GM21529 (cell line): ENCODE measurements around the gene CNN3.

Experiments
- ATAC-seq: cut with Tn5 transposase; IDR thresholded peaks from one replicate; pipeline ENCODE4 v1.9.1; 2021; ENCODE audit not compliant: unreplicated experiment

Gene CNN3

DNA sequence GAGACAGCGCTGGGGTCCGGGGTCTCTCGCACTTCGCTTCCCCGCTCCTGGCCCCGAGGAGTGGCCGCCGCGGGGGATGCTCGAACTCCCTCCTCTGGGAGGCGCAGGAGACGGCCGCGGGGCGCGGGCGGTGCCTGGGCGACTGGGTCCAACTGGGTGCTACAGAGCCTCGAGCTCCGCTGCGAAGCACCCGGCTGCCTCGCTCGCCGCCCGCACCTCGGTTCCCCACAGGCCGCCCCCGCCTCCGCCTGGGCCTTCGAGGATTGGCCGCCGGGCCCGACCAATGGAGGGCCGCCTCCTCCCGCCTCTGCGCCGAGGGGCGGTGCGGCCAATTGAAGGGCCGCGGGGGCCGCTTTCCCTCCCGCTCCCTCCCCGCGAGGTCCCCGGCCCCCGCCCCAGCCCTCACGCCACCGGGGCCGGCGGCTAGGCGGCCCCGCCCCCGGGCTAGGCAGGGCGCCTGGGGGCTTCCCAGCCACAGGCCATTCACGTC, at the start of gene CNN3:
Gene CNN3 (minus strand): TSS at position 196 of the 490 bp plus-strand sequence. CDS start 216 bp downstream, outside the sequence.
- peak; percentile 82 for ATAC-seq

DNA sequence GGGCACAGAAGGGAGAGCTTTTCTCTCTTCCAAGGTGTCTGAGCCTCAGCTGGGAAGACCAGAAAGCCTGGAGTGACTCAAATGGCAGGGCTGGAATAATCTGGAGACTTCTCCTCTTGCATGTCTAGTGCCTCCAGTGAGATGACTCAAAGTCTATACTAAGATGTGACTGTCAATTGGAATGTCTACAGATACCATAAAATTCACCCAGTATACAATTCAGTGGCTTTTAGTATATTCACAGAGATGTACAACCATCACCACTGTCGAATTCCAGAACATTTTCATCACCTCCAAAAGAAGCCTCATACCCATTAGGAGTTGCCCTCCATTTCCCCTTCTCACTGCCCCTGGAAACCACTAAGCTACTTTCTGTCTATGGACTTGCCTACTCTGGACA, 47.9 kb upstream of the CNN3 start:
- no peak for ATAC-seq

DNA sequence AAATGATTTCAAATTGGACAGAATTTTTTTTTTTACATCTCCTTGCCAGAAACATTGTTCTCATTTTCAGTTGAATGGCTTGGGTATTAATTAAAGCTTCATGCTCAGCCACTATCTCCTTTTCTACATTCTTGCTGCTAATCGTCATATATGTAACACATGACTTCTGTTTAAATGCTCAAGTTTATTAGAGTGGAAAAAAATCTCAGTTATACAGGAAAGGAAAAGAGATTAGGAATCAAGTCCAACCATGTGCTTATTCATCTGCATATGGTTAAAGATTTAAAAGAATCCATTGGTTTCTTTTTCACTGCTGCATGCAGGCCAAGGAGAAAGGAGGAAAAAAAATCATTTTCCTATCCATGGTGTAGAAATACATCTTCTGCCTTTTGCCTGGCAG, 47.3 kb upstream of the CNN3 start:
- ATAC-seq = no peak

DNA sequence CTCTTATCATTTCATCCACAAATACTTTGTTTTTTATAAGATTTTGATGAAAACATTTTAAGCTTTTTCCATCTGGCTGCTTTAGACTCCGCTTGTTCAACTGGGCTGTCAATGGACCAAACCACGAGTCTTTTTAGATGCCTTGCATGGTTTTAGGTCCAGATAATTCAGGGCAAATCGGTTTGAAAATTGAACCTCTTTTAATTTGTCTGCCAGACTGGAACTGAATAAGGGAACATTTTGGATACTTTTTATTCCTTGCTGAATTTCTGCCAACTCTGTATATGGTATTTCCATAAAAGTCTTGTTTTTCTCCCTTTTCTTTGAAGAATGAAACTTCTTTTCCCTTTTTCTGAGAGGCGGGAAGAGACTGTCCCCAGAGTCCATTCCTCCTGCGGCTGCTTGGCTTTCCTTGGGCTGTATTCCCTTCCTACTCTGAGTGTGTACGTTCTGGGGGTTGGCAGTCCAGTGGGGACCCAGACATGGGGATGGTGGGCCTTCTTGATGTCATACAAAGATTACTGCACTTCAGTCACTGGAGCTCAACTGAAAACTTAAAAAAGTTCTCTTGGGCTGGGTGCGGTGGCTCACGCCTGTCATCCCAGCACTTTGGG, 46.5 kb upstream of the CNN3 start:
- ATAC-seq = no peak

DNA sequence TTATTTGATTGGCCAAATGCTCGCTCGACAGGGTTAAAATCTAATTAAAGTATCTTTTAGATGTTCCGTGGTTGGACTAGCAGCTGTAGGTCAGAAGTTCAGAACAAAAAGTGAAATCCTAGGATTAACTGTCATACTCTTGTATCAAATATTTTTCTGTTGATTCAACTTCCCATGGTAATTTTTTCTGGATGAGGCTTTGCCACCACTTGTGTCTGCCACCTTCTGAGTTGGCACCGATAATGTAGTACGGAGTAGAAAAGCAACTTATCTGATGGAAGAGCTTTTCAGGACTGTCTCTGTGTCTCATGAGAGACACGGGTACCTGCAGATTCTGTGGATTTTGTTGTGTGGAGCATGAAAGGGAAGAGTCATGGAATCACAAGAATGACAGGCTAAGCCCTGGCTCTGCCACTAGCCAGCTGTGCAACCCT, 44.6 kb upstream of the CNN3 start:
- ATAC-seq = no peak

DNA sequence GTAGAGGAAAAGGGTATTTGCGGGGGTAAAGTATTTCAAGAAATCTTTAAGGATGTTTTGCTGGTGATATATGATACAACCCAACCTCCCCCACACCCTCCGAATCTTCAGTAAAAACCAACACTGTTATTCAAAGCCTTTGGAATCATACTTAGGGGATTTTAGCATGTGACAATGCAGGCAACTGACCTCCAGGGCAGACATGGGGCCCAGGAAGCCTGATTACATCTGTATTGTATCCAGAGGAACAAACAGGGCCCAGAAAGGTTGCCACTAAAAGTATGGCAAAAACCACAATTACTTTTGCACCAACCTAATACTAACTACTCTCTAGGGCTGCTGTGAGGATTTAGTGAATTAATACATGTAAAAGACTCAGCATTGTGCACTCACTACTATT, 43.9 kb upstream of the CNN3 start:
- no peak for ATAC-seq

DNA sequence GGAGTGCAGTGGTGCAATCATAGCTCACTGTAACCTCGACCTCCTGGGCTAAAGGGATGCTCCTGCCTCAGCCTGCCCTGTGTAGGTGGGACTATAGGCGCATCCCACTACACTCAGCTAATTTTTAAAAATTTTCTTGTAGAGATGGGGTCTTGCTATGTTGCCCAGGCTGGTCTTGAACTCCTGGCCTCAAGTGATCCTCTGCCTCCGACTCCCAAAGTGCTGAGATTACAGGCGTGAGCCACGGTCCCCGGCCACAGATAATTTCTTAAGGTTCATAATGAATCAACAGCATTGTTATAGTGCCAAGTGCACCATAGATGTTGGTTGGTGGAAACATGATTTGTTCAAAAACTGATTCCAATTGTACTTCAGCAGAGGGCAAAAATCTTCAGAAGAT, 42.2 kb upstream of the CNN3 start:
- ATAC-seq = no peak

DNA sequence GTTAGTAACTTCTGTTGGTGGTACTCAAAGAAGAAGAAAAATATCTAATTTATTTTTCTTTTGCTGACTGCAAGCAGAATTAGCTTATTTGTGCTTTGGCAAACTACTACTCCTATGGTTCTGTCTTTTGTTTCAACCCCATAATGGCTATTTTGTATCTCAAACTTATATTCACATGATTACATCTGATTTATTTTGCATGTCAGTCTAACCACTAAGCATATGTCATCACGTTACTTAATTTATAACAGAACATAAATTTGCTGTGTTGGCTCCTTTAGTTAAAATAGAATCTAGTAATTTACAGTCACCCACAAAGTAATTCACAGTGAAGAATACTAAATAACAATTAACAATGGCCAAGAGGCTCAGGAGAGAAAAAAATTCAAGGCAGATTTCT, 39.1 kb upstream of the CNN3 start:
- ATAC-seq = no peak

DNA sequence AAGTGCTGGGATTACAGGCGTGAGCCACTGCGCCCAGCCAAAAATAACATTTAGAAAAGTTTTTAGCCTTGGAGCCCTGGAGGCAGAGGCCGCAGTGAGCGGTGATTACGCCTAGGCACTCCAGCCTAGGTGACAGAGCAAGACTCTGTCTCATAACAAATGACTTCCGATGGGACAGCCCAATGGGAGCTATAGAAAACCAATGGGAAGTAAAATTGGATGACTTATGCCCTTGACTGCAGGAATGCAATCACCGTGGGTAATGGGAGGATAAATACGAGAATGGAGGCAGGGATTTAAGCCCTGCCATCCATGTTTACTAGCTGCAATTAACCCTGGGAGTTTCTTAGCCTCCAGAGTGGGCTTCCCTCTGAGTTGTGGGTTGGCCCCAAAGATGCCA, 37.0 kb upstream of the CNN3 start:
- no peak for ATAC-seq

DNA sequence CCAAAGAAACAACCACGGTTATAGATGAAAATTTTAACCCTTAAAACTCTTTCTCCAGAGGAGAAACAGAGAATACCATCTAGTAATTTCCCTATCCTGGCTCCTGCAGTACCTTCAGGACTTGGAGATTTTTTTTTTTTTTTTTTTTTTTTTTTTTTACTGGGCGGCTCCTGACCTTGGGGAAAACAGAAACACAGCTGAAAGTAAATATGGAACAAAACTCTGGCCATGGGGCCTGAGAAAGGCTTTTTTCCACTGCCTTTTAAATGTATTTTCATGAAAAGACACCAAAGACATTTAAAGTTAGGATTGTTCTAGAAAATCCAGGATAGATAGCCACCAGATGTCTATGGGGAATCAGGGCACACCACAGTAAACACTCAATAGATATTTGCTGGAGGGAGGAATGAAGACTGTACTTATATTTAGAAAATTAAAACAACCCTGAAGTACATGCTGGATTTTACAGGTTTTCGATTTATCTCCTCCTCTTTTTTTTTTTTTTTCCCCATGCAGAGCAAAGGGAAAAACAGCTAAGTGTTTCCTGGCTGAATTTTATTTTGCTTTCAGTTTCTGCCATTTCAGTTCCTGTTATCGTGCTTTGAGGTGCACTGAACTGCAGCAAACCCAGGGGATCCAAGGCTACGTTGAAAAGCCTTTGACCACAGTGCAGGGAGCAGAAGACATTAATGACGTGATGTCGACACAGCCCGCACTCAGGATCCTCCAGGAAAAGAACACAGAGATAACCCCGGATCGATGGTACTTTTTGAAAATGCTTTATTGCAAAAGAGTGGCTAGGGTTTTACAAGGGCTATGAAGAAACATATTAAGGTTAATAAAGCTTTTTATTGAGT, 35.7 kb upstream of the CNN3 start:
- ATAC-seq = peak; percentile 97

DNA sequence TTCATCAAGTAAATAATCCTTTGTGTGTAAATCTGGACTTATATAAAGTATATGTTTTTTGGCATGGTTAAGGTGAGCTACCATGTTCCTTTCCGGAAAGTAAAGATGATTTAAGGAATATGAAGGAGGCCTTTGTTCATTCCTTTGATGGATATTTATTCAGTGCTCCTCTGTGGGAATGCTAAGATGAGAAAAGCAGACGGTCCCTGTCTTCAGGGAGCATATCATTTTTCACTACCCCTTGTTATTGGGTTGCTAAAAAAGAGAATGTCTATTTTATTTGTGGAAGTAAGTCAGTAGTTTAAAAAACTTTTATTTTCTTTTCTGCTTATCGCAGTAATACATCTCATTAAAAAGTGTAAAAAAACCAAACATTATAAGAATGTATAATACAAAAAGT, 35.1 kb upstream of the CNN3 start:
- ATAC-seq = no peak

DNA sequence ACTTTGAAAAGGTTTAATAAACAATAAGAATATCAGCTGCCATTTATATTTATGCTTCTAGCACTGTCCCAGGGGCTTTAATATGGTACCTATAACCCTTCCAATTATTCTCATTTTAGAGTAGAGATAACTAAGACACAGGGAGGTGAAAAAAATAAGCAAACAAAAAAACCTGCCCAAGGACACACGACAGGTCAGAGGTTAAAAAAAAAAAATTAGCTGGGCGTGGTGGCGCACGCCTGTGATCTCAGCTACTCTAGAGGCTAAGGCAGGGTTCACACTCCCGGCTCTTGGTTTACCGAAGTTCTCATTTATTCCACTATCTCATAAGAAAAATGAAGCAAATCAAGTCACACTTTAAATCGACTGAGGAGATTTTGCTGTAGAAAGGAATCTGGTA, 34.7 kb upstream of the CNN3 start:
- no peak for ATAC-seq

DNA sequence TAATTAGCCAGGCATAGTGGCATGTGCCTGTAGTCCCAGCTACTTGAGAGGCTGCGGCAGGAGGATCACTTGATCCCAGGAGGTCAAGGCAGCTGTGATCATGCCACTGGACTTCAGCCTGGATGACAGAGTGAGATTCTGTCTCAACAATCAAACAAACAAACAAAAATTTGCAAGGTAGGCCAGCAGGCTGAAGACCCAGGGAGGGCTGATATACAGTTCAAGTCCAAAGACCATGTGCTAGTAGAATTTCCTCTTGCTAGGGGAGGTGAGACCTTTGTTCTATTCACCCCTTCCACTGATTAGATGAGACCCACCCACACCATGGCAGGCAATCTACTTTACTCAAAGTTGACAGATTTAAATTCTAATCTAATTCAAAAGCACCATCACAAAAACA, 31.2 kb upstream of the CNN3 start:
- no peak for ATAC-seq

DNA sequence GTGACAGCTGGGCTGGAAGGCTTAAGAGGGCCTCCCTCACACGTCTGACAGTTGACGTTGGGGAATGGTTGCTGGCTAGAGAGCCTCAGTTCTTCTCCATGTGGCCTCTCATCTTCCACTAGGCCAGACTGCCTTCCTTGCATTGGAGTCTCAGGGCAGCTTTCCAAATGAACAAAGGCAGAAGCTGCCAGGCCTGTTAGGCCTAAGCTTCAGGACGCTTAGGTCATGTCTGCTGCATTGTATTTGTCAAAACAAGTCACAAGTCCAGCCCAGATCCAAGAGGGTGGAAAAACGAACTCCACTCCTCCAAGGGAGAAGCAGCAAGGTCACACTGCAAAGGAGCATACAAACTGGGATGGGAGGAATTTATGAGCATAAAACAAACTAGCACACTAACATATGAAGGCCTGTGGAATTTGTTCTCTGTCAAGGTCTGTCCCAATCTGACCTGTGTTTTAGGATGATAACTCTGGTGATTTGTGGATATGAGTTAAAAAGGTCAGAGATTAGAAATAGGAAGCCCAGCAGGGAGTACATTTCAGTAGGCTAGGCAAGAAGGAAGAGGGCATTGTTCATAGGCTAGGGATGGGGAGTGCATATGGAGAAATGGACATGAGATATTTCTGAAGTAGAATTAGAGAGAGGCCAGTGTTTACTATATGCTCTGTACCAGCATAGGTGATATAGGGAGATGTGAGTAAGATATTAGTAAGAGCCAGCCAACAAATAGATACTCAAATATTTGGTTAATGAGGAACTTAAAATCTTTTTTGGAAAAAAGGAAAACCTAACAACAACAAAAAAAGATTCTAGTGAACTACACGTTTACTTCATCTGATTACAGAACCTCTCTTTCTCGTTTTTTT, 29.1 kb upstream of the CNN3 start:
- no peak for ATAC-seq

DNA sequence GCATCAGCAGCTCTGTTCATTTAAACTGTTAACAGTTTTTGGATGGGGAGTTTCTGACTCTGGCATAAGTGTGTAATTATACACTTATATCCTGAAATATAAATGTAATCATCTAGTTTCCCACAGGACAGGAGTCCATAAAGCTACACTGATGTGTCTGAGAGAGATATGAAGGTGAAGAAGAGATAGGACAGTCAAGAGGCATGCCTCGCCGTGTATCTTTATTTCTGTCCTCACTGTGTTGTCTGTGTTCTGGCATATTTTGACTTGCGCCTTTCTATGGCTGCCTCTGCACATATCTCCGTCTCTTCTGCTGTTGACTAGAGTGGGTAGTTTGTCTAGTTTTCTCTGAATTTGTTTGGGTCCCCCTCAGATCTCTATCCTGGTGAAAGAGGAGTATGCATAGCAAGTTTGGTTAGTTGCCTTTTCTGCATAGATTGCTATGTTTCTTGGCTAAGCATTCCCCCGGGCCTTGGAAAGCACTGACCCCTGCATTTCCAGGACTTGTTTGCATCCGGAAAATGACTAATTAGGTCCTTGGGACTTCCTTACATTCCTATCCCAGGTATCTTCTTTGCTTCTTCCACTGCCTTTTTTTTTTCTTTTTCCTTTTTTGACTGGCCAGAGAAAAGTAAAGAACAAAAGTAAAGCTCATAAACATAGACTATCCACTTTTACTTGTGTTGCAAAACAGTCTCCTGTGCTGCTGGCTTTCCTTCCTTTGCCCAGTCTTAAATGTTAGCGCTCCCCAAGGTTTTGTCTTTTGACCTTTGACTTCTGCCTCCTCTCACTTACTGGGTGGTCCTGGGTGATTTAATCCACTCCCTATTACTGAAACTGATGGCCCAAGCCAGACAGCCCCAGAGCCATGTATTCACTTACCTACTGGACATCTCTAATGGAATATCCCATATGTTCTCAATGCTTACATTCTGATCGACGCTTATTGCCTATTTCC, 27.6 kb upstream of the CNN3 start:
- no peak for ATAC-seq

DNA sequence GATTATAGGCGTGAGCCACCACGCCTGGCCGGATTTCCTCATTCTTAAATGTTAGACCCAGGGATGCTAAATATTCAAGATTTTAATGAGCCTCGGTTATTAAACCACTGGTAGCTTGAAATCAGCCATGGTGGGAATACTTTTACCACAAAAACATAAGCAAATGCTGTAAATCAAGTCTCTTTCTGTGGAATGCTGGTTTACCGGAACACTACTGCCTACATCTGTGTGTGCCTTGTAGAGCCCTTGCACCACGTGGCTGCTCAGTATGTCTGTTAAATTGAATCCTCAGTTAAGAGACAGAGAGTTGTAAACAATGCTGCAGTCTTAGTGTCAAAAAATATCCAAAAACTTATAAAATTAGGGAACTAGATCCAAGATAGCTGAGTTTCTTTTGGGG, 26.8 kb upstream of the CNN3 start:
- no peak for ATAC-seq

DNA sequence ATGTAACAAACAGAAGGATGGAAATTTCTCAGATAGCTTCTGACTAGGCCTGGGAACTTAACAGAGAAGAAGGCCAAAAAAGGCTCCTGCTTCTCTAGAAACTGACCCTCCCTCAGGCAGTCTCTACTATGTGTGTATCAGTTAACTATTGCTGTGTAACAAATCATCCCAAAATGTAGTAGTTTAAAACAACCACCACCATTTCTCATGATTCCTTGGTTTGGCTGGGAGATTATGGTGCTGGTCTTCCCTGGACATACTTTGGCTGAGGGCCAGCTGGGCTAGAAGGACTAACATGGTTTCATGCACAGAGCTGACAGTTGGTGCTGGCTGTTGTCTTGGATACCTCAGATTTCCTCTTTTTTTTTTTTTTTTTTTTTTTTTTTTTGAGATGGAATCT, 26.2 kb upstream of the CNN3 start:
- no peak for ATAC-seq

DNA sequence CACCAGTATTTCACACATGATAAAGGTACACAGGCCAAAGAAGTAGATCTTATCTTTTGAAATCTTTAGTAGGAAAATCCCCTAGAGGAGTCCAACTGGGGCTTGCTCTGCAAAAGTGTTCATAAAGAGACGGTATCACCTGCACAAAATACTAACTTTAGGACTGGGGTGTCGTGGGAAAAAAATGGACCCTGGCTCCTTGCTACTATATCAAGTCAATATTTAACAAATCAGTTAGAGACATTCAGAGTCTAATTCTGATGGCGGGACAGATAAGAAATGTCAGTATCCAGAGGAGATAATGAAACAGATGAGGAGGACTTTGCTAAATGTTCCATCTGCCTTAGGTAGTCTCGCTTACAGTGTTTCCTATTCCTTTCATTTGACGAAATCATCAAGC, 25.6 kb upstream of the CNN3 start:
- no peak for ATAC-seq

DNA sequence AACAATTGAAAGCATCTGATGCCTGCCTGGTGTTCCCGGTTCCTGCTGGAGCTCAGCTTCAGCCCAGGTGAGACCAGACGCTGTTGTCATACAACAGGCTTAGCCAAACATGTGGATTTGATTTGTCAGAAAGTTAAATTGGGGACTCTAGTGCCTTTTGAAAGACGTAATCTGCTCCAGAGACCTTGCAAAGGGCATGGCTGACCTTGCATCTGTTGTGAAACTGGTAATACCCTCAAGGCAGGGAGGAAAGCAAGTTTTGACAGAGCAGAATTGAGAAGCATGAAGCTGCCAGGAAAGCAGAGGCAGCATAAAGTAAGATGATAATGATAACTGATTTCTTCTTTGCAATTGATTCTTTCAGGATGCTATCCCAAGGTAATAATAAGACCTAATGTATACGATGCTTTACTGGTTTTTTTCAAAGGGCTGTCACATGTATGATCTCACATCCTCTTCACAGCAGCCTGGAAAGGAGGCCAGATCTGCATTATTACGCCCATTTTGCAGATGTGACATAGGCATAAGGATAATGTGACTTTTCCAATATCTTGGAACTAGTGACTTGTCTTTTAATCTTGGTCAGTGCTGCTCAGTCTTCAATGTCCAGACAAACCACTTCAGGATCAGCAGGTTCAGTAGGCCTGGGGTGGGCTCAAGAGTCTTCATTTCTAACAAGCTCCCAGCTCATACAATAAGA, 24.7 kb upstream of the CNN3 start:
- no peak for ATAC-seq

DNA sequence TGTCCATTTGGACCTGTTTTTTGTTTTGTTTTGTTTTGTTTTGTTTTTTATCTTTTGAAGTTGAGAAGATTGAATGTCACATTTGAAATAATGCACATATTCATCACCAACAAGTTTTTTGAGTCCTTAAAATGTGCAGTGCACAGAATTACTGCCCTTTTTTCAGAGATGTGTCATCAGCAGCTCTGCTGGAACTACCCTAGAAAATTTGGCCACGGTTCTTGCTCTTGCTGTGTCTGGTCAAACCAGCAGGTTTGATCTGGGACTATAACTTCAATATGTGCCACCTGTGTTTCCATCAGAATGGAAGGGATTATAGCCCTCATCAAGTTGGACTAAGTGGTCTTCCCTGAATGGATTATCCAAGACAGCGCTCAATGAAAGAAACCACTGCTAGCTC, 24.1 kb upstream of the CNN3 start:
- ATAC-seq = no peak
